ENCODE measurements around the gene CNTFR.

DNA sequence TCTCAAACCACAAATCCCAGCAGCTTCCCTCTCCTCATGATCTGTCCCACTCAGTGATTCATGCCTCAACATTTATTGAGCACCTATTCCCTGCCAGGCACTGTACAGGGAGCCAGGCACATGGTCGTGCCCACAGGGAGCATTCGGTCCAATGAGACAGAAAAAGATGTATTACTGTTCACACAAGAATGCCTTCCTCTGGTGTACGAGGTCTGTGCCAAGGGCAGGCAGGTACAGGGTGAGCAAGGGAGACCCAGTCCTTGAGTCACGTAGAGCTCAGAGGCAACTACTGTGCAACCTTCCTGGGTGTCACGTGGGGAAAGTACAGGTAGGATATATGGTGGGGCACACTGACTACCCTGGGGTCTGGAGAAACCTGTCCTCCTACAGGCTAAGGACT, 4.6 kb downstream of the CNTFR start:
- TF ChIP-seq POLR2AphosphoS5 (IDR thresholded peaks at IDR 0.05; ENCODE audit: low read depth) (no peak), EZH2 (IDR thresholded peaks at IDR 0.05; ENCODE audit: low read depth, unreplicated experiment) (no peak)
- TF ChIP-seq, protein P1, sequence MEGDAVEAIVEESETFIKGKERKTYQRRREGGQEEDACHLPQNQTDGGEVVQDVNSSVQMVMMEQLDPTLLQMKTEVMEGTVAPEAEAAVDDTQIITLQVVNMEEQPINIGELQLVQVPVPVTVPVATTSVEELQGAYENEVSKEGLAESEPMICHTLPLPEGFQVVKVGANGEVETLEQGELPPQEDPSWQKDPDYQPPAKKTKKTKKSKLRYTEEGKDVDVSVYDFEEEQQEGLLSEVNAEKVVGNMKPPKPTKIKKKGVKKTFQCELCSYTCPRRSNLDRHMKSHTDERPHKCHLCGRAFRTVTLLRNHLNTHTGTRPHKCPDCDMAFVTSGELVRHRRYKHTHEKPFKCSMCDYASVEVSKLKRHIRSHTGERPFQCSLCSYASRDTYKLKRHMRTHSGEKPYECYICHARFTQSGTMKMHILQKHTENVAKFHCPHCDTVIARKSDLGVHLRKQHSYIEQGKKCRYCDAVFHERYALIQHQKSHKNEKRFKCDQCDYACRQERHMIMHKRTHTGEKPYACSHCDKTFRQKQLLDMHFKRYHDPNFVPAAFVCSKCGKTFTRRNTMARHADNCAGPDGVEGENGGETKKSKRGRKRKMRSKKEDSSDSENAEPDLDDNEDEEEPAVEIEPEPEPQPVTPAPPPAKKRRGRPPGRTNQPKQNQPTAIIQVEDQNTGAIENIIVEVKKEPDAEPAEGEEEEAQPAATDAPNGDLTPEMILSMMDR (conservative IDR thresholded peaks at IDR 0.05; ENCODE audit: low read depth in 2 of 2): no peak
- TF ChIP-seq, protein P2, sequence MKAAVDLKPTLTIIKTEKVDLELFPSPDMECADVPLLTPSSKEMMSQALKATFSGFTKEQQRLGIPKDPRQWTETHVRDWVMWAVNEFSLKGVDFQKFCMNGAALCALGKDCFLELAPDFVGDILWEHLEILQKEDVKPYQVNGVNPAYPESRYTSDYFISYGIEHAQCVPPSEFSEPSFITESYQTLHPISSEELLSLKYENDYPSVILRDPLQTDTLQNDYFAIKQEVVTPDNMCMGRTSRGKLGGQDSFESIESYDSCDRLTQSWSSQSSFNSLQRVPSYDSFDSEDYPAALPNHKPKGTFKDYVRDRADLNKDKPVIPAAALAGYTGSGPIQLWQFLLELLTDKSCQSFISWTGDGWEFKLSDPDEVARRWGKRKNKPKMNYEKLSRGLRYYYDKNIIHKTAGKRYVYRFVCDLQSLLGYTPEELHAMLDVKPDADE (IDR thresholded peaks at IDR 0.05): no peak
- TF ChIP-seq, protein P3, sequence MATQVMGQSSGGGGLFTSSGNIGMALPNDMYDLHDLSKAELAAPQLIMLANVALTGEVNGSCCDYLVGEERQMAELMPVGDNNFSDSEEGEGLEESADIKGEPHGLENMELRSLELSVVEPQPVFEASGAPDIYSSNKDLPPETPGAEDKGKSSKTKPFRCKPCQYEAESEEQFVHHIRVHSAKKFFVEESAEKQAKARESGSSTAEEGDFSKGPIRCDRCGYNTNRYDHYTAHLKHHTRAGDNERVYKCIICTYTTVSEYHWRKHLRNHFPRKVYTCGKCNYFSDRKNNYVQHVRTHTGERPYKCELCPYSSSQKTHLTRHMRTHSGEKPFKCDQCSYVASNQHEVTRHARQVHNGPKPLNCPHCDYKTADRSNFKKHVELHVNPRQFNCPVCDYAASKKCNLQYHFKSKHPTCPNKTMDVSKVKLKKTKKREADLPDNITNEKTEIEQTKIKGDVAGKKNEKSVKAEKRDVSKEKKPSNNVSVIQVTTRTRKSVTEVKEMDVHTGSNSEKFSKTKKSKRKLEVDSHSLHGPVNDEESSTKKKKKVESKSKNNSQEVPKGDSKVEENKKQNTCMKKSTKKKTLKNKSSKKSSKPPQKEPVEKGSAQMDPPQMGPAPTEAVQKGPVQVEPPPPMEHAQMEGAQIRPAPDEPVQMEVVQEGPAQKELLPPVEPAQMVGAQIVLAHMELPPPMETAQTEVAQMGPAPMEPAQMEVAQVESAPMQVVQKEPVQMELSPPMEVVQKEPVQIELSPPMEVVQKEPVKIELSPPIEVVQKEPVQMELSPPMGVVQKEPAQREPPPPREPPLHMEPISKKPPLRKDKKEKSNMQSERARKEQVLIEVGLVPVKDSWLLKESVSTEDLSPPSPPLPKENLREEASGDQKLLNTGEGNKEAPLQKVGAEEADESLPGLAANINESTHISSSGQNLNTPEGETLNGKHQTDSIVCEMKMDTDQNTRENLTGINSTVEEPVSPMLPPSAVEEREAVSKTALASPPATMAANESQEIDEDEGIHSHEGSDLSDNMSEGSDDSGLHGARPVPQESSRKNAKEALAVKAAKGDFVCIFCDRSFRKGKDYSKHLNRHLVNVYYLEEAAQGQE (IDR thresholded peaks at IDR 0.05; ENCODE audit: unreplicated experiment): no peak

Data from GM23338 (cell line).